IMR-90 (cell line): Measurements from ENCODE around the gene LPIN1. TPM values are rescaled to one million over a fixed set of nuclear protein-coding genes. Genes with fewer than 3 reads are reported as not detected.

ENCODE experiments used
- ATAC-seq: fragments of 200-7000 bp; cut with Tn5 transposase; 2 replicates; pipeline ENCODE4 v1.9.1; 2020; ENCODE audit warnings: low read depth, mild to moderate bottlenecking, moderate library complexity
- BruUV-seq: library from RNA; stranded (reverse); fragments of 400-500 nt; replicated peaks from 2 replicates; lab custom pipeline; 2021; lab: Mats Ljungman, UMichigan
- CTCF ChIA-PET: fragments of 300-600 bp; formaldehyde crosslinking; extraction: SDS; loops from one replicate; lab custom pipeline; 2021; ENCODE audit warnings: antibody characterized with exemption; lab: Yijun Ruan, JAX
- POLR2A ChIA-PET: fragments of 300-600 bp; sonication (Branson Sonifier 250); formaldehyde crosslinking; loops from one replicate; lab custom pipeline; 2022; ENCODE audit warnings: antibody characterized with exemption; ENCODE audit not compliant: unreplicated experiment; lab: Charles Lee
- DNase-seq: peaks from one replicate; pipeline ENCODE4 v3.0.0; 2013
- H2AFZ ChIP-seq: replicated peaks from 2 replicates; pipeline ENCODE3; 2013; ENCODE audit warnings: low read length, mild to moderate bottlenecking; ENCODE audit not compliant: poor library complexity
- H2AK5ac ChIP-seq: 2 replicates; pipeline ENCODE4 v1.6.1; 2013; ENCODE audit warnings: low read depth, low read length, inconsistent platforms
- H2AK9ac ChIP-seq: replicated peaks from 2 replicates; pipeline ENCODE3; 2013; ENCODE audit warnings: mild to moderate bottlenecking, low read depth, low read length, moderate library complexity; ENCODE audit not compliant: poor library complexity
- H2BK120ac ChIP-seq: 2 replicates; pipeline ENCODE4 v1.6.1; 2013; ENCODE audit warnings: low read depth, low read length, inconsistent platforms
- H2BK15ac ChIP-seq: 3 replicates; pipeline ENCODE4 v1.6.1; 2013; ENCODE audit warnings: low read depth, low read length, inconsistent platforms
- H2BK20ac ChIP-seq: 2 replicates; pipeline ENCODE4 v1.6.1; 2013; ENCODE audit warnings: low read depth, mild to moderate bottlenecking, inconsistent platforms, low read length, moderate library complexity
- H2BK5ac ChIP-seq: 2 replicates; pipeline ENCODE4 v1.6.1; 2013; ENCODE audit warnings: mild to moderate bottlenecking, low read depth, low read length, inconsistent platforms; ENCODE audit not compliant: poor library complexity, severe bottlenecking
- H3K14ac ChIP-seq: replicated peaks from 2 replicates; pipeline ENCODE4 v1.6.1; 2013; ENCODE audit warnings: low read depth, low read length, inconsistent platforms
- H3K18ac ChIP-seq: 2 replicates; pipeline ENCODE4 v1.6.1; 2013; ENCODE audit warnings: low read depth, low read length, control low read depth
- H3K23ac ChIP-seq: 2 replicates; pipeline ENCODE4 v1.6.1; 2013; ENCODE audit warnings: low read depth, low read length, inconsistent platforms
- H3K27ac ChIP-seq: 2 replicates; pipeline ENCODE4 v1.5.1; 2013; ENCODE audit warnings: mild to moderate bottlenecking, control low read depth, low read length; ENCODE audit not compliant: insufficient read depth
- H3K27me3 ChIP-seq: 2 replicates; pipeline ENCODE4 v1.6.1; 2013; ENCODE audit warnings: low read length; ENCODE audit not compliant: control insufficient read depth, insufficient read depth
- H3K36me3 ChIP-seq: 2 replicates; pipeline ENCODE4 v1.6.1; 2013; ENCODE audit warnings: low read length, mixed read lengths; ENCODE audit not compliant: control insufficient read depth, insufficient read depth
- H3K4ac ChIP-seq: 2 replicates; pipeline ENCODE4 v1.6.1; 2013; ENCODE audit warnings: low read depth, low read length, inconsistent platforms
- H3K4me1 ChIP-seq: 2 replicates; pipeline ENCODE4 v1.6.1; 2013; ENCODE audit warnings: low read length, mixed read lengths; ENCODE audit not compliant: control insufficient read depth, insufficient read depth
- H3K4me2 ChIP-seq: 2 replicates; pipeline ENCODE4 v1.6.1; 2013; ENCODE audit warnings: low read depth, mild to moderate bottlenecking, control low read depth, low read length, moderate library complexity
- H3K4me3 ChIP-seq: 2 replicates; pipeline ENCODE4 v1.5.1; 2013; ENCODE audit warnings: low read depth, mild to moderate bottlenecking, control low read depth, low read length, moderate library complexity; ENCODE audit not compliant: insufficient read depth
- H3K56ac ChIP-seq: 2 replicates; pipeline ENCODE4 v1.6.1; 2013; ENCODE audit warnings: low read length, inconsistent platforms; ENCODE audit not compliant: insufficient read depth; ENCODE audit errors: extremely low read depth
- H3K79me1 ChIP-seq, 2 experiments: 2 replicates each; pipeline ENCODE4 v1.6.1; 2013; ENCODE audit warnings: low read length in 2 of 2, inconsistent platforms in 1 of 2, low read depth in 1 of 2
- H3K9ac ChIP-seq: 2 replicates; pipeline ENCODE4 v1.6.1; 2013; ENCODE audit warnings: low read depth, low read length, control low read depth
- H3K9me1 ChIP-seq: 2 replicates; pipeline ENCODE4 v1.6.1; 2013; ENCODE audit warnings: low read length, inconsistent platforms; ENCODE audit not compliant: insufficient read depth
- H3K9me3 ChIP-seq: 2 replicates; pipeline ENCODE4 v1.6.1; 2013; ENCODE audit warnings: low read length; ENCODE audit not compliant: control insufficient read depth, insufficient read depth
- H4K20me1 ChIP-seq: 2 replicates; pipeline ENCODE4 v1.6.1; 2013; ENCODE audit warnings: low read length, inconsistent platforms; ENCODE audit not compliant: insufficient read depth
- H4K5ac ChIP-seq: 2 replicates; pipeline ENCODE4 v1.6.1; 2013; ENCODE audit warnings: mild to moderate bottlenecking, low read depth, low read length, control low read depth
- H4K8ac ChIP-seq, 2 experiments: 2 replicates each; pipeline ENCODE4 v1.6.1; 2013; ENCODE audit warnings: low read depth in 2 of 2, low read length in 2 of 2, control low read depth in 1 of 2, inconsistent platforms in 1 of 2
- H4K91ac ChIP-seq: 2 replicates; pipeline ENCODE4 v1.6.1; 2013; ENCODE audit warnings: low read depth, low read length, inconsistent platforms; ENCODE audit not compliant: insufficient read depth
- BHLHE40 ChIP-seq: fragments of 150-350 bp; IDR thresholded peaks from 2 replicates; pipeline ENCODE4 v1.6.1; 2016; ENCODE audit warnings: mild to moderate bottlenecking, low read depth, low read length
- CEBPB ChIP-seq: IDR thresholded peaks from 2 replicates; pipeline ENCODE4 v1.6.1; 2012; ENCODE audit warnings: low read depth, low read length, improper control_type of control experiment
- RCOR1 ChIP-seq: IDR thresholded peaks from 2 replicates; pipeline ENCODE4 v1.6.1; 2012; ENCODE audit warnings: mild to moderate bottlenecking, low read length, improper control_type of control experiment; ENCODE audit not compliant: insufficient replicate concordance
- RFX5 ChIP-seq: IDR thresholded peaks from 2 replicates; pipeline ENCODE4 v1.8.0; 2012; ENCODE audit warnings: low read depth, mild to moderate bottlenecking, low read length, moderate library complexity
- SMC3 ChIP-seq: fragments of 150-350 bp; IDR thresholded peaks from 2 replicates; pipeline ENCODE4 v1.6.1; 2016; ENCODE audit warnings: low read depth, mild to moderate bottlenecking, antibody characterized with exemption, low read length, moderate library complexity
- WGBS, 2 experiments: methylation state at CpG; one replicate each; pipeline versions ENCODE4 v1.1.5 to v1.1.7; 2013; ENCODE audit warnings: missing lambda C conversion rate in 2 of 2; ENCODE audit not compliant: insufficient read length in 1 of 2; ENCODE audit errors: extremely low coverage in 2 of 2; 5-methylcytosine and 5-hydroxymethylcytosine counted together
- dilution Hi-C: fragments of 300-500 bp; cut with HindIII; formaldehyde crosslinking; loops from one replicate; pipeline ENCODE4 v1.14.3; 2018; ENCODE audit warnings: low sequenced_read_pairs; ENCODE audit not compliant: unreplicated experiment
- in situ Hi-C: fragments of 300-500 bp; cut with MboI; formaldehyde crosslinking; loops from 3 replicates; pipeline ENCODE4 v1.14.3; 2019; ENCODE audit warnings: low sequenced_read_pairs, inconsistent platforms, mixed read lengths
- intact Hi-C: fragments of 100-400 bp; cut with micrococcal nuclease; formaldehyde crosslinking; loops from 2 replicates; pipeline ENCODE4 v1.10.0; 2022
- polyA plus RNA-seq, 3 experiments: library from polyadenylated mRNA; depleted of rRNA; stranded (reverse); fragments of >200 nt; gene quantifications; 2 replicates each; pipeline ENCODE4 v1.2.3, GENCODE V29; 2012; ENCODE audit warnings: low replicate concordance in 1 of 3
- total RNA-seq: library from RNA; depleted of rRNA; stranded (reverse); fragments of >200 nt; gene quantifications from 2 replicates; pipeline ENCODE4 v1.2.3, GENCODE V29; 2012
- TF ChIP-seq, protein P1 (sequence below): conservative IDR thresholded peaks from 2 replicates; pipeline ENCODE4 v1.5.1; 2012; ENCODE audit warnings: mild to moderate bottlenecking, low read depth, low read length, improper control_type of control experiment

LPIN1 gene
- total and polyA plus RNA-seq, 2 of the 4 experiments (the other 2 are of a cell fraction) = 21.3 to 25.1 TPM

DNA sequence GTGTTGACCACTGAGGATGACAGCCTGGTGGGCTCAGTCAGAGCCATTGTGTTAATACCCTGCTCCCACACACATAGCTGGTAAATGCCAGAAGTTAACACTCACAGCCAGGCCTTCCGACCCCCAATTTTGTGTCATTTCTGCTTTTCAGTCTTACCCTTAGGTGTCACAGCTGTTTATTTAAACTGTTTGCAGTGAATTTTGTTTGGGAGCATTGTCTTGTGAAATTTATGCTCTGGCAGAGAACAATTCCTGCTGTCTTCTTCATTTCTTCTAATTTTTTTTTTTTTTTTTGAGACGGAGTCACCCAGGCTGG lies 8.2 kb downstream of the LPIN1 start:
- CTCF ChIA-PET = interaction anchor here (0.6 kb wide), 1 partner anchor 67 kb away, joined by 3 read pairs; no protein-coding TSS in a partner anchor

More for the DNA sequence above, 8.2 kb downstream of the LPIN1 start:
- Histone ChIP-seq H3K4me2 (no peak overlapping the region), H4K91ac (no peak overlapping the region), H2AFZ (no peak overlapping the region), H3K9me3 (no peaks in the 10 kb centered on the region), H2BK15ac (no peak overlapping the region), H4K8ac (no peak overlapping the region), H4K20me1 (peaks cover 36% of the 10 kb centered on the region), H3K27ac (no peak overlapping the region), H3K4me1 (peaks cover 13% of the 10 kb centered on the region), H3K79me1 (peaks cover 30 to 53% of the 10 kb centered on the region in 2 experiments), H3K4ac (peak overlapping the region; percentile 27; the same call in 1 of the 2 replicates), H2BK120ac (no peak overlapping the region), H3K23ac (peak overlapping the region; percentile 72; the same call in 1 of the 2 replicates), H4K5ac (no peak overlapping the region), H3K56ac (no peak overlapping the region), H3K27me3 (no peaks in the 10 kb centered on the region), H3K9ac (no peak overlapping the region), H3K14ac (peak overlapping the region; percentile 55; the same call in 1 of the 2 replicates), H2AK9ac (no peak overlapping the region), H3K4me3 (no peak overlapping the region), H3K18ac (no peak overlapping the region), H3K36me3 (no peaks in the 10 kb centered on the region; the same call in 1 of the 2 replicates), H2AK5ac (peak overlapping the region; percentile 65; the same call in 1 of the 2 replicates), H2BK20ac (no peak overlapping the region), H2BK5ac (no peak overlapping the region), H3K9me1 (peaks cover 15% of the 10 kb centered on the region)
- intact Hi-C loops (no loop called here), dilution Hi-C loops (no loop called here), in situ Hi-C loops (loop anchor here (25.0 kb wide), 1 partner anchor 617 kb away; a partner anchor contains a TSS)
- no CpG with 5 or more reads among the region's 2 CpGs for WGBS, 2 experiments
- no peak for ATAC-seq
- no peak for TF ChIP-seq CEBPB
- TF ChIP-seq SMC3 = no peak
- no peak for TF ChIP-seq RCOR1
- TF ChIP-seq BHLHE40 = no peak
- TF ChIP-seq RFX5 = no peak
- TF ChIP-seq, protein P1, sequence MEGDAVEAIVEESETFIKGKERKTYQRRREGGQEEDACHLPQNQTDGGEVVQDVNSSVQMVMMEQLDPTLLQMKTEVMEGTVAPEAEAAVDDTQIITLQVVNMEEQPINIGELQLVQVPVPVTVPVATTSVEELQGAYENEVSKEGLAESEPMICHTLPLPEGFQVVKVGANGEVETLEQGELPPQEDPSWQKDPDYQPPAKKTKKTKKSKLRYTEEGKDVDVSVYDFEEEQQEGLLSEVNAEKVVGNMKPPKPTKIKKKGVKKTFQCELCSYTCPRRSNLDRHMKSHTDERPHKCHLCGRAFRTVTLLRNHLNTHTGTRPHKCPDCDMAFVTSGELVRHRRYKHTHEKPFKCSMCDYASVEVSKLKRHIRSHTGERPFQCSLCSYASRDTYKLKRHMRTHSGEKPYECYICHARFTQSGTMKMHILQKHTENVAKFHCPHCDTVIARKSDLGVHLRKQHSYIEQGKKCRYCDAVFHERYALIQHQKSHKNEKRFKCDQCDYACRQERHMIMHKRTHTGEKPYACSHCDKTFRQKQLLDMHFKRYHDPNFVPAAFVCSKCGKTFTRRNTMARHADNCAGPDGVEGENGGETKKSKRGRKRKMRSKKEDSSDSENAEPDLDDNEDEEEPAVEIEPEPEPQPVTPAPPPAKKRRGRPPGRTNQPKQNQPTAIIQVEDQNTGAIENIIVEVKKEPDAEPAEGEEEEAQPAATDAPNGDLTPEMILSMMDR = no peak
- no peak for DNase-seq
- POLR2A ChIA-PET = no interaction called here
- no TSS peak for BruUV-seq
